HepG2 (cell line): Measurements from ENCODE around the gene PYCARD. TPM values are rescaled to one million over a fixed set of nuclear protein-coding genes. Genes with fewer than 3 reads are reported as not detected.

ENCODE experiments used
- FOXM1 ChIP-seq: sonication (generic); formaldehyde crosslinking; IDR thresholded peaks from 2 replicates; pipeline ENCODE4 v1.5.0; 2020; ENCODE audit warnings: missing genetic modification reagents
- HMGXB3 ChIP-seq: sonication (generic); formaldehyde crosslinking; IDR thresholded peaks from 2 replicates; pipeline ENCODE4 v1.4.0; 2020; ENCODE audit warnings: missing genetic modification reagents, borderline replicate concordance
- RAD21 ChIP-seq: fragments of 450-650 bp; formaldehyde crosslinking; IDR thresholded peaks from 2 replicates; pipeline ENCODE4 v1.5.0; 2020; ENCODE audit warnings: mild to moderate bottlenecking
- SNAPC5 ChIP-seq: sonication (generic); formaldehyde crosslinking; IDR thresholded peaks from 2 replicates; pipeline ENCODE4 v1.8.1; 2023; ENCODE audit warnings: mild to moderate bottlenecking, missing genetic modification reagents, borderline replicate concordance
- SRSF4 ChIP-seq: fragments of 200-400 bp; formaldehyde crosslinking; IDR thresholded peaks from one replicate; pipeline ENCODE4 v1.6.1; 2018; ENCODE audit warnings: mild to moderate bottlenecking, low read depth, low read length, moderate library complexity; ENCODE audit not compliant: poor library complexity, severe bottlenecking
- ZBED4 ChIP-seq: sonication (generic); formaldehyde crosslinking; IDR thresholded peaks from 2 replicates; pipeline ENCODE4 v1.4.0; 2020; ENCODE audit warnings: missing genetic modification reagents, borderline replicate concordance
- ZNF263 ChIP-seq: sonication (generic); formaldehyde crosslinking; IDR thresholded peaks from 2 replicates; pipeline ENCODE4 v1.4.0; 2020; ENCODE audit warnings: missing genetic modification reagents
- ZNF331 ChIP-seq: sonication (generic); formaldehyde crosslinking; IDR thresholded peaks from 2 replicates; pipeline ENCODE4 v1.4.0; 2020; ENCODE audit warnings: missing genetic modification reagents
- ZNF678 ChIP-seq: sonication (generic); formaldehyde crosslinking; IDR thresholded peaks from 2 replicates; pipeline ENCODE4 v1.4.0; 2020; ENCODE audit warnings: mild to moderate bottlenecking, missing genetic modification reagents
- ZNF709 ChIP-seq: sonication (generic); formaldehyde crosslinking; IDR thresholded peaks from 2 replicates; pipeline ENCODE4 v1.5.0; 2020; ENCODE audit warnings: mild to moderate bottlenecking, missing genetic modification reagents
- polyA plus RNA-seq, 8 experiments: library from polyadenylated mRNA; depleted of rRNA in 3 of 8; stranded (reverse) in 7 of 8; unstranded in 1 of 8; fragments of >200 nt; fragmentation: Illumina TruSeq in 4 of 8; extraction: Trizol in 4 of 8; gene quantifications; 2 replicates each; pipeline versions ENCODE4 v1.2.1 to v1.2.3, GENCODE V29; 2011 to 2016; ENCODE audit warnings: low read depth in 4 of 8, missing spikeins in 1 of 8, mixed read lengths in 1 of 8; ENCODE audit not compliant: insufficient read depth in 1 of 8
- total RNA-seq, 5 experiments: library from RNA; depleted of rRNA; stranded (reverse); fragments of >200 nt; fragmentation: Illumina TruSeq; extraction: Trizol; gene quantifications; 2 replicates each; pipeline ENCODE4 v1.2.3, GENCODE V29; 2016; ENCODE audit warnings: low read depth in 1 of 5

The PYCARD gene
- total and polyA plus RNA-seq, 2 of the 13 experiments (the other 11 are each of a cell fraction or from before 2014, with no cell fraction given): 4.8 to 9.2 TPM

GRCh38 chr16:31215287-31216162, 13.0 kb upstream of the PYCARD start (continued):
- TF ChIP-seq HMGXB3 (CRISPR knock-in tag) (no peak), ZBED4 (CRISPR knock-in tag) (peak; percentile 79; the same call in 1 of the 2 replicates), SNAPC5 (CRISPR knock-in tag) (no peak), ZNF678 (CRISPR knock-in tag) (no peak), ZNF331 (CRISPR knock-in tag) (no peak), ZNF263 (CRISPR knock-in tag) (no peak), SRSF4 (no peak), FOXM1 (no peak), ZNF709 (CRISPR knock-in tag) (peak; percentile 57; the same call in 1 of the 2 replicates), RAD21 (CRISPR knock-in tag) (0 out of 2 replicates have a peak, but pooled peaks have one; percentile 31)
